HepG2 (cell line): ENCODE results near the gene CPNE1. TPM values are rescaled to one million over a fixed set of nuclear protein-coding genes. Genes with fewer than 3 reads are reported as not detected.

Experiments
- AKAP8 ChIP-seq: sonication (generic); formaldehyde crosslinking; IDR thresholded peaks from 2 replicates; pipeline ENCODE4 v1.5.1; 2020; ENCODE audit warnings: mild to moderate bottlenecking, missing genetic modification reagents
- GATAD1 ChIP-seq: IDR thresholded peaks from 2 replicates; pipeline ENCODE4 v1.6.1; 2016; ENCODE audit warnings: missing genetic modification reagents, missing compliant biosample characterization
- GATAD2A ChIP-seq: IDR thresholded peaks from 2 replicates; pipeline ENCODE4 v1.6.1; 2016
- KLF12 ChIP-seq: sonication (generic); formaldehyde crosslinking; IDR thresholded peaks from 2 replicates; pipeline ENCODE4 v1.4.0; 2020; ENCODE audit warnings: missing genetic modification reagents, borderline replicate concordance
- MEIS1 ChIP-seq: sonication (generic); formaldehyde crosslinking; IDR thresholded peaks from 2 replicates; pipeline ENCODE4 v1.9.0; 2021; ENCODE audit warnings: mild to moderate bottlenecking, missing genetic modification reagents, moderate library complexity, borderline replicate concordance
- SIN3A ChIP-seq: IDR thresholded peaks from 2 replicates; pipeline ENCODE4 v1.6.1; 2011; ENCODE audit warnings: low read depth, mild to moderate bottlenecking, control low read depth, low read length, borderline replicate concordance
- SUZ12 ChIP-seq: fragments of 150-350 bp; IDR thresholded peaks from 2 replicates; pipeline ENCODE4 v1.6.1; 2014; ENCODE audit warnings: low read depth, low read length
- TCF7 ChIP-seq: sonication (generic); IDR thresholded peaks from 2 replicates; pipeline ENCODE4 v1.6.1; 2016; ENCODE audit warnings: antibody characterized with exemption, low read depth
- ZC3H4 ChIP-seq: sonication (generic); formaldehyde crosslinking; IDR thresholded peaks from 2 replicates; pipeline ENCODE4 v1.4.0; 2020; ENCODE audit warnings: missing genetic modification reagents, borderline replicate concordance
- ZFP36L2 ChIP-seq: sonication (generic); formaldehyde crosslinking; IDR thresholded peaks from 2 replicates; pipeline ENCODE4 v1.4.0; 2020; ENCODE audit warnings: missing genetic modification reagents
- ZNF17 ChIP-seq: sonication (generic); formaldehyde crosslinking; IDR thresholded peaks from 2 replicates; pipeline ENCODE4 v1.5.0; 2020; ENCODE audit warnings: mild to moderate bottlenecking, missing genetic modification reagents
- polyA plus RNA-seq, 8 experiments: library from polyadenylated mRNA; depleted of rRNA in 3 of 8; stranded (reverse) in 7 of 8; unstranded in 1 of 8; fragments of >200 nt; fragmentation: Illumina TruSeq in 4 of 8; extraction: Trizol in 4 of 8; gene quantifications; 2 replicates each; pipeline versions ENCODE4 v1.2.1 to v1.2.3, GENCODE V29; 2011 to 2016; ENCODE audit warnings: low read depth in 4 of 8, missing spikeins in 1 of 8, mixed read lengths in 1 of 8; ENCODE audit not compliant: insufficient read depth in 1 of 8
- total RNA-seq, 5 experiments: library from RNA; depleted of rRNA; stranded (reverse); fragments of >200 nt; fragmentation: Illumina TruSeq; extraction: Trizol; gene quantifications; 2 replicates each; pipeline ENCODE4 v1.2.3, GENCODE V29; 2016; ENCODE audit warnings: low read depth in 1 of 5
- TF ChIP-seq, protein P1 (sequence below): sonication (generic); formaldehyde crosslinking; conservative IDR thresholded peaks from 2 replicates; pipeline ENCODE4 v1.8.1; 2023; ENCODE audit warnings: missing genetic modification reagents
- TF ChIP-seq, protein P2 (sequence below): sonication (generic); formaldehyde crosslinking; IDR thresholded peaks from 2 replicates; pipeline ENCODE4 v1.8.0; 2022; ENCODE audit warnings: missing genetic modification reagents, low read depth, mild to moderate bottlenecking, borderline replicate concordance
- TF ChIP-seq, protein P3 (sequence below): sonication (generic); formaldehyde crosslinking; IDR thresholded peaks from 2 replicates; pipeline ENCODE4 v1.8.1; 2023; ENCODE audit warnings: mild to moderate bottlenecking, moderate library complexity, missing genetic modification reagents
- TF ChIP-seq, protein P4 (sequence below): sonication (generic); formaldehyde crosslinking; IDR thresholded peaks from 2 replicates; pipeline ENCODE4 v1.5.0; 2020; ENCODE audit warnings: missing genetic modification reagents, mild to moderate bottlenecking, borderline replicate concordance
- TF ChIP-seq, protein P5 (sequence below), 2 experiments: fragments of 450-650 bp in 1 of 2; sonication (generic) in 1 of 2; formaldehyde crosslinking in 1 of 2; IDR thresholded peaks; 2 replicates each; pipeline versions ENCODE4 v1.6.1 to v1.8.0; 2016 to 2022; ENCODE audit warnings: antibody characterized with exemption in 1 of 2, mild to moderate bottlenecking in 1 of 2, missing genetic modification reagents in 1 of 2

CPNE1 gene
- total and polyA plus RNA-seq, 2 of the 13 experiments (the other 11 are each of a cell fraction or from before 2014, with no cell fraction given) = 408 to 431 TPM

DNA sequence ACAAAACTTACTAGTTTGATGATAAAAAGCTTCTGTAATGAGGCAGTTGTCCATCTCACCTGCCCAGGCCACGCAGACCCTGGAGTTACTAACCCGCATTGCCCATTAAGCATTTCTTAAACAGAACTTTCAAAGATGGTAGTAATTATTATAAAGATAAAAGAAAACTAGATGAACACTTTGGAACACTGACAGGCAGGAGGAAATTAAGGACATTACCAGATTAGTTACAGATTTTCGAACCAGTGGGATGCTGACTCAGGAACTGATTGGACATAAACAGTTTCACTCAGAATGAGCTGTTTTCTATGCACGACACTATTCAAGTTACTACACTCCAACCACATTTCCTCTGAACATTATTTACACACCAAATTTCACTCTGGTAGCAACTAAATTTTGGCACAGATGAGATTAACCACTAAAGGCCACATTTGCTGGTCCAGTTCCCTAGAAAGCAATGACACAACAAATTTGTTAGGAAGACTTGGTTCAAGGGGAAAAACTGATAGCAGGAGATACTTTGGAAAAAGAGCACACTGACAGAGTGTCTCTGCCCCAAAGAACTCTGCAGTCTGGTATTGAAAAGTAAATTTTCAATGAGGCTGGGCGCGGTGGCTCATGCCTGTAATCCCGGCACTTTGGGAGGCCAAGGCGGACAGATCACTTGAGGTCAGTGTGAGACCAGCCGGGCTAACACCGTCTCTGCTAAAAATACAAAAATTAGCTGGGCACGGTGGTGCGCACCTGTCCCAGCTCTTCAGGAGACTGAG is 37.5 kb upstream of the CPNE1 start (continued):
- TF ChIP-seq ZNF17 (CRISPR knock-in tag) (no peak), AKAP8 (CRISPR knock-in tag) (no peak), TCF7 (no peak), ZFP36L2 (CRISPR knock-in tag) (no peak), SUZ12 (no peak), KLF12 (peak; percentile 17; the same call in 1 of the 2 replicates), ZC3H4 (peak; percentile 93; the same call in 1 of the 2 replicates), GATAD2A (no peak), GATAD1 (CRISPR knock-in tag) (no peak), SIN3A (0 out of 2 replicates have a peak, but pooled peaks have one; percentile 34), MEIS1 (no peak)
- TF ChIP-seq, protein P1, sequence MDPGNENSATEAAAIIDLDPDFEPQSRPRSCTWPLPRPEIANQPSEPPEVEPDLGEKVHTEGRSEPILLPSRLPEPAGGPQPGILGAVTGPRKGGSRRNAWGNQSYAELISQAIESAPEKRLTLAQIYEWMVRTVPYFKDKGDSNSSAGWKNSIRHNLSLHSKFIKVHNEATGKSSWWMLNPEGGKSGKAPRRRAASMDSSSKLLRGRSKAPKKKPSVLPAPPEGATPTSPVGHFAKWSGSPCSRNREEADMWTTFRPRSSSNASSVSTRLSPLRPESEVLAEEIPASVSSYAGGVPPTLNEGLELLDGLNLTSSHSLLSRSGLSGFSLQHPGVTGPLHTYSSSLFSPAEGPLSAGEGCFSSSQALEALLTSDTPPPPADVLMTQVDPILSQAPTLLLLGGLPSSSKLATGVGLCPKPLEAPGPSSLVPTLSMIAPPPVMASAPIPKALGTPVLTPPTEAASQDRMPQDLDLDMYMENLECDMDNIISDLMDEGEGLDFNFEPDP (CRISPR knock-in tag) = no peak
- TF ChIP-seq, protein P2, sequence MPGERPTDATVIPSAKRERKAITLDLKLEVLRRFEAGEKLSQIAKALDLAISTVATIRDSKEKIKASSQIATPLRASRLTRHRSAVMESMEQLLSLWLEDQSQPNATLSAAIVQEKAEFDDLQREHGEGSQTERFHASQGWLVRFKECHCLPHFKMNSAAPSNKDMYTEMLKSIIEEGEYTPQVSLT (CRISPR knock-in tag) = no peak
- TF ChIP-seq, protein P3, sequence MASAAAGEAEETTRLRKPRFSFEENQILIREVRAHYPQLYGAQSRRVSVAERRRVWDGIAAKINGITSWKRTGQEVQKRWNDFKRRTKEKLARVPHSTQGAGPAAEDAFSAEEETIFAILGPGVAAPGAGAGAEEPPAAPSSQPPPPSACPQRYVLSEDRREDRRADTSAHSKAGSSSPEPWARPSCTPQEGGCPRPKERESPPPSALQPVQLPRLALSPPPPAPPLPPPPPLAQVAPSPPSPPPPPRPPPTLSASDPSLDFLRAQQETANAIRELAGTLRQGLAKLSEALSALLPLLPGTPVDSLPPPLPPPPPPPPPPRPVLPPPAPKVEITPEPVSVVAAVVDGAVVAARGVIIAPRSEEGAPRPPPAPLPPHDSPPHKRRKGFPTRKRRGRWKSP (CRISPR knock-in tag) = peak; percentile 39; the same call in 1 of the 2 replicates
- TF ChIP-seq, protein P4, sequence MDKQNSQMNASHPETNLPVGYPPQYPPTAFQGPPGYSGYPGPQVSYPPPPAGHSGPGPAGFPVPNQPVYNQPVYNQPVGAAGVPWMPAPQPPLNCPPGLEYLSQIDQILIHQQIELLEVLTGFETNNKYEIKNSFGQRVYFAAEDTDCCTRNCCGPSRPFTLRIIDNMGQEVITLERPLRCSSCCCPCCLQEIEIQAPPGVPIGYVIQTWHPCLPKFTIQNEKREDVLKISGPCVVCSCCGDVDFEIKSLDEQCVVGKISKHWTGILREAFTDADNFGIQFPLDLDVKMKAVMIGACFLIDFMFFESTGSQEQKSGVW = no peak
- TF ChIP-seq, protein P5, sequence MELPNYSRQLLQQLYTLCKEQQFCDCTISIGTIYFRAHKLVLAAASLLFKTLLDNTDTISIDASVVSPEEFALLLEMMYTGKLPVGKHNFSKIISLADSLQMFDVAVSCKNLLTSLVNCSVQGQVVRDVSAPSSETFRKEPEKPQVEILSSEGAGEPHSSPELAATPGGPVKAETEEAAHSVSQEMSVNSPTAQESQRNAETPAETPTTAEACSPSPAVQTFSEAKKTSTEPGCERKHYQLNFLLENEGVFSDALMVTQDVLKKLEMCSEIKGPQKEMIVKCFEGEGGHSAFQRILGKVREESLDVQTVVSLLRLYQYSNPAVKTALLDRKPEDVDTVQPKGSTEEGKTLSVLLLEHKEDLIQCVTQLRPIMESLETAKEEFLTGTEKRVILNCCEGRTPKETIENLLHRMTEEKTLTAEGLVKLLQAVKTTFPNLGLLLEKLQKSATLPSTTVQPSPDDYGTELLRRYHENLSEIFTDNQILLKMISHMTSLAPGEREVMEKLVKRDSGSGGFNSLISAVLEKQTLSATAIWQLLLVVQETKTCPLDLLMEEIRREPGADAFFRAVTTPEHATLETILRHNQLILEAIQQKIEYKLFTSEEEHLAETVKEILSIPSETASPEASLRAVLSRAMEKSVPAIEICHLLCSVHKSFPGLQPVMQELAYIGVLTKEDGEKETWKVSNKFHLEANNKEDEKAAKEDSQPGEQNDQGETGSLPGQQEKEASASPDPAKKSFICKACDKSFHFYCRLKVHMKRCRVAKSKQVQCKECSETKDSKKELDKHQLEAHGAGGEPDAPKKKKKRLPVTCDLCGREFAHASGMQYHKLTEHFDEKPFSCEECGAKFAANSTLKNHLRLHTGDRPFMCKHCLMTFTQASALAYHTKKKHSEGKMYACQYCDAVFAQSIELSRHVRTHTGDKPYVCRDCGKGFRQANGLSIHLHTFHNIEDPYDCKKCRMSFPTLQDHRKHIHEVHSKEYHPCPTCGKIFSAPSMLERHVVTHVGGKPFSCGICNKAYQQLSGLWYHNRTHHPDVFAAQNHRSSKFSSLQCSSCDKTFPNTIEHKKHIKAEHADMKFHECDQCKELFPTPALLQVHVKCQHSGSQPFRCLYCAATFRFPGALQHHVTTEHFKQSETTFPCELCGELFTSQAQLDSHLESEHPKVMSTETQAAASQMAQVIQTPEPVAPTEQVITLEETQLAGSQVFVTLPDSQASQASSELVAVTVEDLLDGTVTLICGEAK (IDR thresholded peaks at IDR 0.05) = no peak
- TF ChIP-seq, protein P5 (CRISPR knock-in tag; IDR thresholded peaks at IDR 0.05) = no peak
